GM19397 (cell line): ENCODE data around the gene PADI2.

Experiments used
- ATAC-seq: cut with Tn5 transposase; IDR thresholded peaks from one replicate; pipeline ENCODE4 v1.9.1; 2021; ENCODE audit warnings: mild to moderate bottlenecking, moderate library complexity; ENCODE audit not compliant: unreplicated experiment

Gene PADI2

GRCh38 chr1:17116643-17117042, 2.6 kb downstream of the PADI2 start:
- no peak for ATAC-seq

- ATAC-seq: no peak
Observed at GRCh38 chr1:17113963-17114362, 5.3 kb downstream of the PADI2 start.

GRCh38 chr1:17112496-17113236, 6.6 kb downstream of the PADI2 start:
- ATAC-seq: no peak

GRCh38 chr1:17112076-17112475, 7.2 kb downstream of the PADI2 start:
- ATAC-seq: no peak

- no peak for ATAC-seq
Observed at GRCh38 chr1:17110555-17110926, 8.7 kb downstream of the PADI2 start.

- ATAC-seq: no peak
Observed at GRCh38 chr1:17109892-17110554, 9.2 kb downstream of the PADI2 start.

GRCh38 chr1:17108786-17109185, 10.5 kb downstream of the PADI2 start:
- no peak for ATAC-seq

- ATAC-seq: no peak
Observed at GRCh38 chr1:17108360-17108759, 10.9 kb downstream of the PADI2 start.

- no peak for ATAC-seq
Observed at GRCh38 chr1:17104782-17105181, 14.5 kb downstream of the PADI2 start.

GRCh38 chr1:17102232-17102631, 17.0 kb downstream of the PADI2 start:
- ATAC-seq: no peak

GRCh38 chr1:17101261-17101660, 18.0 kb downstream of the PADI2 start:
- no peak for ATAC-seq

- ATAC-seq: no peak
Observed at GRCh38 chr1:17099616-17100340, 19.5 kb downstream of the PADI2 start.

- ATAC-seq: no peak
Observed at GRCh38 chr1:17098446-17099317, 20.6 kb downstream of the PADI2 start.

GRCh38 chr1:17097787-17098186, 21.5 kb downstream of the PADI2 start:
- no peak for ATAC-seq

- no peak for ATAC-seq
Observed at GRCh38 chr1:17097147-17097546, 22.1 kb downstream of the PADI2 start.

GRCh38 chr1:17096584-17096983, 22.7 kb downstream of the PADI2 start:
- ATAC-seq: no peak

- ATAC-seq: no peak
Observed at GRCh38 chr1:17095141-17095540, 24.1 kb downstream of the PADI2 start.

- ATAC-seq: no peak
Observed at GRCh38 chr1:17094664-17095063, 24.6 kb downstream of the PADI2 start.

GRCh38 chr1:17093822-17094393, 25.3 kb downstream of the PADI2 start:
- no peak for ATAC-seq

GRCh38 chr1:17091252-17091651, 28.0 kb downstream of the PADI2 start:
- ATAC-seq: no peak

GRCh38 chr1:17089506-17089905, 29.7 kb downstream of the PADI2 start:
- no peak for ATAC-seq
